HG02885 (cell line): ENCODE measurements around the gene TENM4.
"Not testable (repeated sequence)": the region's sequence is repeated elsewhere in the genome, so short reads cannot be mapped to it uniquely, and the experiment has no call there.

Experiments
- ATAC-seq: cut with Tn5 transposase; IDR thresholded peaks from one replicate; pipeline ENCODE4 v1.9.1; 2021; ENCODE audit warnings: mild to moderate bottlenecking; ENCODE audit not compliant: unreplicated experiment, poor library complexity

Gene TENM4

GRCh38 chr11:78902771-78903507, 537.9 kb downstream of the TENM4 start:
- no peak for ATAC-seq

GRCh38 chr11:78901831-78902230, 539.0 kb downstream of the TENM4 start:
- ATAC-seq: no peak

- ATAC-seq: no peak
Observed at GRCh38 chr11:78898266-78898775, 542.5 kb downstream of the TENM4 start.

GRCh38 chr11:78893996-78894395, 546.8 kb downstream of the TENM4 start:
- no peak for ATAC-seq

- no peak for ATAC-seq
Observed at GRCh38 chr11:78889698-78890097, 551.1 kb downstream of the TENM4 start.

GRCh38 chr11:78886616-78887015, 554.2 kb downstream of the TENM4 start:
- ATAC-seq: no peak

- ATAC-seq: no peak
Observed at GRCh38 chr11:78884761-78885160, 556.1 kb downstream of the TENM4 start.

- no peak for ATAC-seq
Observed at GRCh38 chr11:78883506-78883905, 557.3 kb downstream of the TENM4 start.

- not testable (repeated sequence) for ATAC-seq
Observed at GRCh38 chr11:78879094-78879980, 561.5 kb downstream of the TENM4 start.

GRCh38 chr11:78878631-78879030, 562.2 kb downstream of the TENM4 start:
- ATAC-seq: no peak

- ATAC-seq: no peak
Observed at GRCh38 chr11:78876676-78877075, 564.2 kb downstream of the TENM4 start.

GRCh38 chr11:78870655-78871054, 570.2 kb downstream of the TENM4 start:
- no peak for ATAC-seq

GRCh38 chr11:78869293-78869692, 571.5 kb downstream of the TENM4 start:
- no peak for ATAC-seq

- ATAC-seq: no peak
Observed at GRCh38 chr11:78868563-78868962, 572.3 kb downstream of the TENM4 start.

- ATAC-seq: no peak
Observed at GRCh38 chr11:78860720-78861422, 580.0 kb downstream of the TENM4 start.

- no peak for ATAC-seq
Observed at GRCh38 chr11:78857688-78858087, 583.1 kb downstream of the TENM4 start.

GRCh38 chr11:78856211-78856610, 584.6 kb downstream of the TENM4 start:
- ATAC-seq: no peak

GRCh38 chr11:78855116-78855515, 585.7 kb downstream of the TENM4 start:
- ATAC-seq: no peak

GRCh38 chr11:78853521-78853920, 587.3 kb downstream of the TENM4 start:
- ATAC-seq: no peak

GRCh38 chr11:78851878-78852586, 588.8 kb downstream of the TENM4 start:
- no peak for ATAC-seq
